HuH-7 (cell line): Measurements from ENCODE around the gene MIPOL1.
"Not testable (repeated sequence)": the region's sequence is repeated elsewhere in the genome, so short reads cannot be mapped to it uniquely, and the experiment has no call there.

Experiments
- DNase-seq: peaks from one replicate; pipeline ENCODE4 v3.0.0; 2011; ENCODE audit warnings: low spot score

Gene MIPOL1

GRCh38 chr14:37234222-37234621, 36.5 kb downstream of the MIPOL1 start:
- no peak for DNase-seq

- not testable (repeated sequence) for DNase-seq
Measured at GRCh38 chr14:37236044-37236443, 38.3 kb downstream of the MIPOL1 start.

GRCh38 chr14:37237094-37237493, 39.4 kb downstream of the MIPOL1 start:
- no peak for DNase-seq

GRCh38 chr14:37237735-37238200, 40.0 kb downstream of the MIPOL1 start:
- no peak for DNase-seq

- no peak for DNase-seq
Measured at GRCh38 chr14:37241198-37241597, 43.5 kb downstream of the MIPOL1 start.

- DNase-seq = no peak
Measured at GRCh38 chr14:37246427-37246829, 48.7 kb downstream of the MIPOL1 start.

- no peak for DNase-seq
Measured at GRCh38 chr14:37247791-37248461, 50.2 kb downstream of the MIPOL1 start.

- DNase-seq = no peak
Measured at GRCh38 chr14:37251775-37252174, 54.0 kb downstream of the MIPOL1 start.

- DNase-seq = no peak
Measured at GRCh38 chr14:37252434-37252833, 54.7 kb downstream of the MIPOL1 start.

- DNase-seq = no peak
Measured at GRCh38 chr14:37253905-37254304, 56.2 kb downstream of the MIPOL1 start.

- DNase-seq = no peak
Measured at GRCh38 chr14:37254411-37254947, 56.7 kb downstream of the MIPOL1 start.

- no peak for DNase-seq
Measured at GRCh38 chr14:37257501-37258070, 59.8 kb downstream of the MIPOL1 start.

GRCh38 chr14:37262649-37263048, 64.9 kb downstream of the MIPOL1 start:
- no peak for DNase-seq

GRCh38 chr14:37263656-37264236, 66.0 kb downstream of the MIPOL1 start:
- DNase-seq = no peak

GRCh38 chr14:37268788-37269187, 71.1 kb downstream of the MIPOL1 start:
- no peak for DNase-seq

- no peak for DNase-seq
Measured at GRCh38 chr14:37270629-37271028, 72.9 kb downstream of the MIPOL1 start.

- DNase-seq = no peak
Measured at GRCh38 chr14:37272569-37272968, 74.8 kb downstream of the MIPOL1 start.

GRCh38 chr14:37274652-37275051, 76.9 kb downstream of the MIPOL1 start:
- no peak for DNase-seq

GRCh38 chr14:37275963-37276362, 78.2 kb downstream of the MIPOL1 start:
- no peak for DNase-seq

- DNase-seq = no peak
Measured at GRCh38 chr14:37278636-37279538, 81.2 kb downstream of the MIPOL1 start.

GRCh38 chr14:37279818-37280217, 82.1 kb downstream of the MIPOL1 start:
- DNase-seq = no peak

- DNase-seq = no peak
Measured at GRCh38 chr14:37284760-37285159, 87.0 kb downstream of the MIPOL1 start.
